WI38 (cell line): ENCODE measurements around the gene KLHL17.
"Not testable (repeated sequence)": the region's sequence is repeated elsewhere in the genome, so short reads cannot be mapped to it uniquely, and the experiment has no call there.

Experiments
- H3K4me3 ChIP-seq: 2 replicates; pipeline ENCODE4 v1.5.1; 2011; ENCODE audit warnings: low read depth, mild to moderate bottlenecking, control low read depth, low read length
- CTCF ChIP-seq: IDR thresholded peaks from 2 replicates; pipeline ENCODE4 v1.5.1; 2012; ENCODE audit warnings: low read depth, mild to moderate bottlenecking, control low read depth, low read length

KLHL17 gene

GRCh38 chr1:981491-981954 is 21.1 kb downstream of the KLHL17 start:
- H3K4me3 ChIP-seq: no peak overlapping the region
- no peak for TF ChIP-seq CTCF

- H3K4me3 ChIP-seq: no peak within 1 kb of the TSS
- TF ChIP-seq CTCF: no peak
These were observed 21.7 kb downstream of the KLHL17 start, which contains the start of gene PERM1 for GRCh38 chr1:981955-982558. PERM1 (minus strand) TSS chr1:982093; CDS start chr1:981029, 1,064 bp downstream.

- no peak overlapping the region for H3K4me3 ChIP-seq
- no peak for TF ChIP-seq CTCF
These were observed 22.5 kb downstream of the KLHL17 start for GRCh38 chr1:982765-983436.

GRCh38 chr1:983798-984475 is 23.6 kb downstream of the KLHL17 start:
- H3K4me3 ChIP-seq: 0 out of 2 replicates have a peak overlapping the region, but pooled peaks have one; percentile 32
- peak; percentile 53 for TF ChIP-seq CTCF

GRCh38 chr1:984476-984814 is 24.1 kb downstream of the KLHL17 start:
- no peak for TF ChIP-seq CTCF
- H3K4me3 ChIP-seq: 0 out of 2 replicates have a peak overlapping the region, but pooled peaks have one; percentile 32

- H3K4me3 ChIP-seq: no peak overlapping the region
- TF ChIP-seq CTCF: no peak
These were observed 24.7 kb downstream of the KLHL17 start for GRCh38 chr1:985126-985525.

- not testable (repeated sequence) for H3K4me3 ChIP-seq
These were observed 27.7 kb downstream of the KLHL17 start for GRCh38 chr1:988061-988460.

GRCh38 chr1:991275-991674 is 30.9 kb downstream of the KLHL17 start:
- not testable (repeated sequence) for H3K4me3 ChIP-seq
